Tibial nerve (tissue), 4 donors: Measurements from ENCODE around the gene DYDC1. TPM values are rescaled to one million over a fixed set of nuclear protein-coding genes. Genes with fewer than 3 reads are reported as not detected.

Experiments used
- DNase-seq, 2 donors: peaks; one replicate each; pipeline ENCODE4 v3.0.0-alpha.2; 2019; ENCODE audit warnings: low spot score in 2 of 2
- H3K27ac ChIP-seq, 4 donors: fragments of 200-600 bp; sonication (generic) in 3 of 4; one replicate each; pipeline ENCODE4 v1.5.1; 2017 to 2019; ENCODE audit warnings: mild to moderate bottlenecking in 1 of 4
- H3K27me3 ChIP-seq, 2 donors: fragments of 200-600 bp; sonication (generic) in 1 of 2; one replicate each; pipeline versions ENCODE4 v1.5.1 to v1.6.0; 2017 to 2019
- H3K36me3 ChIP-seq, 3 donors: fragments of 200-600 bp; sonication (generic); one replicate each; pipeline ENCODE4 v1.5.1; 2018 to 2019
- H3K4me1 ChIP-seq, 4 donors: fragments of 200-600 bp; sonication (generic) in 3 of 4; one replicate each; pipeline ENCODE4 v1.5.1; 2017 to 2019
- H3K4me3 ChIP-seq, 4 donors: fragments of 200-600 bp; sonication (generic) in 3 of 4; one replicate each; pipeline ENCODE4 v1.5.1; 2017 to 2019; ENCODE audit warnings: mild to moderate bottlenecking in 1 of 4, moderate library complexity in 1 of 4
- H3K9me3 ChIP-seq, 4 donors: fragments of 200-600 bp; sonication (generic) in 3 of 4; one replicate each; pipeline ENCODE4 v1.5.1; 2017 to 2019
- EP300 ChIP-seq, 2 donors: sonication (generic); formaldehyde crosslinking; IDR thresholded peaks; one replicate each; pipeline ENCODE4 v1.6.1; 2017; ENCODE audit warnings: antibody characterized with exemption in 2 of 2, mild to moderate bottlenecking in 1 of 2
- POLR2A ChIP-seq, 2 donors: fragments of 450-650 bp; IDR thresholded peaks; one replicate each; pipeline ENCODE4 v1.6.1; 2017; ENCODE audit warnings: antibody characterized with exemption in 2 of 2, mild to moderate bottlenecking in 2 of 2, moderate library complexity in 2 of 2
- WGBS, 2 donors: methylation state at CpG; one replicate each; pipeline ENCODE4 v1.1.5; 2018; 5-methylcytosine and 5-hydroxymethylcytosine counted together
- total RNA-seq, 4 donors: library from RNA; depleted of rRNA; stranded (reverse); fragments of >200 nt; gene quantifications; one replicate each; pipeline ENCODE4 v1.1.0, GENCODE V29; 2016
- TF ChIP-seq, protein P1 (sequence below), 5 experiments: fragments of 200-600 bp in 3 of 5; fragments of 450-650 bp in 2 of 5; sonication (generic) in 3 of 5; IDR thresholded peaks; one replicate each; pipeline ENCODE4 v1.5.1; 2016 to 2019; ENCODE audit warnings: antibody characterized with exemption in 5 of 5, mild to moderate bottlenecking in 3 of 5, moderate library complexity in 2 of 5

Gene DYDC1
- total RNA-seq, 4 donors from 2014 or later, result not detected

DNA sequence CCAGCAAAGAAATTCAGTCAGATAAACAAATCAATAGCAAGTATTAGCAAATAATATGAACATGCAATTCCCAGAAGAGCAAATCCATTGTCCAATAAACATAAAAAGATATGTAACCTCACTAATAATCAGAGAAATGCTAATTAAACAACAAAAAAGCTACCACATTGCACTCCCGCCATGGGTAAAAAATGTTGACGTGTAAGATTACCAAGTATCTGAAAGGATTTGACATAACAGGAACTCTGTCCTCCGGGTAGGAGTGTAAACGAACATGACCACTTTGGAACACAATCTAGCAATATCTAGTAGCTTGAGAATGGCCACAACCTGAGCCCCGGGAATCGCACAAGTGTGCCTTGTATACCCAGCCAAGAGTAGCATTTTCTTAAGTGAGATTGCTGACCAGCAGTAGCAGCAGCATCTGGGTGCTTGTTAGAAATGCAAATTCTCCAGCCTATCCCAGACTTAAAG, 31.6 kb downstream of the DYDC1 start:
- no peak for DNase-seq
- 77 to 81% methylated on average over 6 of the region's 6 CpGs for WGBS, 2 donors

DNA sequence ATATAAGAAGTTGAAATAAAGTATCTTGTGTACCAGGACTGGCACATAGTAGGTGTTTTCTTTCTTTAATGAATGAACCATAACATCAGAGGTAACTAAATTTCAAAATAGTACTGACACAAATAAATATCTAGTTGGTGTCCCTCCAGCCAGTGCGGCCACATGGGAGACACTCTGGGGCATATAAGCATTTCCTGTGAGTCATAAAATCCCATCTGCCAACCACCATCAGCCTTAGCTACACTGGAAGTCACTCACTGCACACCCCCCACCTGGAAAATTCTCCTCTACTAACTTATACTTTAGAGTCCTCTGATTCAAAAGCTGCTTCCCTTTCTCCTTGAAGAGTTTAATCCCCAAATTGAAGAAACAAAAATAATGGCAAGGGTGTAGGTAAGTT, 32.5 kb downstream of the DYDC1 start:
- H3K4me3 ChIP-seq, result no peak overlapping the region
- H3K27me3 ChIP-seq, result no peaks in the 10 kb centered on the region
- no peaks in the 10 kb centered on the region for H3K36me3 ChIP-seq
- H3K27ac ChIP-seq, result no peak overlapping the region
- no peaks in the 10 kb centered on the region for H3K9me3 ChIP-seq
- 35 to 50% methylated on average over 1 of the region's 1 CpG for WGBS, 2 donors
- TF ChIP-seq POLR2A (IDR thresholded peaks at IDR 0.05) (no peak), EP300 (IDR thresholded peaks at IDR 0.05) (no peak)
- TF ChIP-seq, protein P1, sequence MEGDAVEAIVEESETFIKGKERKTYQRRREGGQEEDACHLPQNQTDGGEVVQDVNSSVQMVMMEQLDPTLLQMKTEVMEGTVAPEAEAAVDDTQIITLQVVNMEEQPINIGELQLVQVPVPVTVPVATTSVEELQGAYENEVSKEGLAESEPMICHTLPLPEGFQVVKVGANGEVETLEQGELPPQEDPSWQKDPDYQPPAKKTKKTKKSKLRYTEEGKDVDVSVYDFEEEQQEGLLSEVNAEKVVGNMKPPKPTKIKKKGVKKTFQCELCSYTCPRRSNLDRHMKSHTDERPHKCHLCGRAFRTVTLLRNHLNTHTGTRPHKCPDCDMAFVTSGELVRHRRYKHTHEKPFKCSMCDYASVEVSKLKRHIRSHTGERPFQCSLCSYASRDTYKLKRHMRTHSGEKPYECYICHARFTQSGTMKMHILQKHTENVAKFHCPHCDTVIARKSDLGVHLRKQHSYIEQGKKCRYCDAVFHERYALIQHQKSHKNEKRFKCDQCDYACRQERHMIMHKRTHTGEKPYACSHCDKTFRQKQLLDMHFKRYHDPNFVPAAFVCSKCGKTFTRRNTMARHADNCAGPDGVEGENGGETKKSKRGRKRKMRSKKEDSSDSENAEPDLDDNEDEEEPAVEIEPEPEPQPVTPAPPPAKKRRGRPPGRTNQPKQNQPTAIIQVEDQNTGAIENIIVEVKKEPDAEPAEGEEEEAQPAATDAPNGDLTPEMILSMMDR (IDR thresholded peaks at IDR 0.05), result no peak
- DNase-seq, result no peak
- H3K4me1 ChIP-seq, result no peaks in the 10 kb centered on the region

More for the DNA sequence above, 31.6 kb downstream of the DYDC1 start:
- no peak overlapping the region for H3K27ac ChIP-seq
- H3K9me3 ChIP-seq, result no peaks in the 10 kb centered on the region
- H3K4me1 ChIP-seq, result no peaks in the 10 kb centered on the region
- no peaks in the 10 kb centered on the region for H3K36me3 ChIP-seq
- no peak overlapping the region for H3K4me3 ChIP-seq
- H3K27me3 ChIP-seq, result no peaks in the 10 kb centered on the region
- TF ChIP-seq, protein P1 (IDR thresholded peaks at IDR 0.05), result no peak
- TF ChIP-seq POLR2A (IDR thresholded peaks at IDR 0.05) (no peak), EP300 (IDR thresholded peaks at IDR 0.05) (no peak)

DNA sequence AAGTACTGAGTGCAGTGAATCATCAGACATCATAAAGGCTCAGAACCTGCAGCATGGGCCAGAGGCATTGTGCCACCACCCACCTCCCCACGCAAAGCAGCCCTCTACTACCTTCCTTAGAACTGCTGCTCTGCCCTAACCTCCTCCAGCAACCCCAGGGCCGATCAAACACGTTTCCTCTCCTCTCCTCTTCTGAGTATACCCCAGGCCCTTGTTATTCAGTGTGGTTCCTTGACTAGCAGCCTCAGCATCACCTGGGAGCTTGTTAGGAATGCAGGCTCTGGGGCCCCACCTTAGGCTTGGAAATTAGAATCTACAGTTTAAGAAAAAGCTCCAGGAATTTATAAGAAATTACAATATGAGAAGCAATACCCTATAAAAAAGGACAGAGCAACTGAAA, 33.2 kb downstream of the DYDC1 start:
- no peaks in the 10 kb centered on the region for H3K9me3 ChIP-seq
- no peaks in the 10 kb centered on the region for H3K27me3 ChIP-seq
- WGBS, 2 donors, result 53 to 56% methylated on average over 3 of the region's 3 CpGs
- H3K4me3 ChIP-seq, result no peak overlapping the region
- TF ChIP-seq EP300 (IDR thresholded peaks at IDR 0.05), result no peak
- H3K4me1 ChIP-seq, result no peaks in the 10 kb centered on the region
- no peak for DNase-seq
- no peaks in the 10 kb centered on the region for H3K36me3 ChIP-seq
- no peak overlapping the region for H3K27ac ChIP-seq

DNA sequence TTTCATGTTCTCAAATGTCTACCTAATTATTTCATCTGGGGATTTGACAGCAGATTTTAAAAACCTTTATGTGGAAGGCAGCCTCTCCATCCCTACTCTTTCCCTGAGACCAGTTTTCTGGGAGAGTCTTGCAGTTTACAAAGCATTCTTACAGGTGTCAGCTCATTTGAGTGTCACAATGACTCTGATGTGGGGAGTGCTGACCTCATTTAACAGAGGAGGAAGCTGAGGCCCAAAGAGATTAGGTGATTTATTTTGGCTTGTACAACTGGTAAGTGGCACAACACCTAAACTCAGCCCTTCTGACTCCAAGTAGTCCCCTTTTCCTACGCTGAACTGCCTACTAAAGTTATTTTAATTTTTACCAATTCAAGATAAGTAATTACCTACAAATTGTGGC, 33.8 kb downstream of the DYDC1 start:
- Histone ChIP-seq H3K27ac (no peak overlapping the region), H3K36me3 (no peaks in the 10 kb centered on the region), H3K9me3 (no peaks in the 10 kb centered on the region), H3K4me3 (no peak overlapping the region), H3K27me3 (no peaks in the 10 kb centered on the region), H3K4me1 (no peaks in the 10 kb centered on the region)
- TF ChIP-seq, protein P1 (IDR thresholded peaks at IDR 0.05), result no peak
- TF ChIP-seq EP300 (IDR thresholded peaks at IDR 0.05) (no peak), POLR2A (IDR thresholded peaks at IDR 0.05) (no peak)
- 59 to 92% methylated on average over 1 of the region's 1 CpG for WGBS, 2 donors
- DNase-seq, result no peak

DNA sequence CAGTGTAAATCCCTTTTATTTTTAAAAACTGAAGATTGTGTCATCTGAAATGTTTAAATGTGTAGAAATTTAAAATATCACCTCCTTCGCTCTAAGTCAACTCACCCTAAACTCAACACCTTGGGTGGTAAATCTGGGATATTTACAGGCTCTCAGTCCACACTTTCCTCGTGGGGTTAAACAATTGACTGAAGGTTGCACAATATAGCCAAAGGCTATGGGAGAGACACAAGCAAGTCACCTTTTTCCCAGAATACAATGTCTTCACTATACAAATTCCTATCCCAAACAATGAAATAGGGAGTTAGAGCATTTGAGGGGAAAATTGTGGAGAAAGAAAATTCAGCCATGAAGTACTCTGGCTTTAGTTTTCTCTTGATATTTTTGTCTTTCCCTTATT, 34.4 kb downstream of the DYDC1 start:
- 66 to 77% methylated on average over 2 of the region's 2 CpGs for WGBS, 2 donors
- Histone ChIP-seq H3K4me3 (no peak overlapping the region), H3K9me3 (no peaks in the 10 kb centered on the region), H3K27ac (no peak overlapping the region), H3K4me1 (no peaks in the 10 kb centered on the region), H3K36me3 (no peaks in the 10 kb centered on the region), H3K27me3 (no peaks in the 10 kb centered on the region)
- no peak for TF ChIP-seq POLR2A (IDR thresholded peaks at IDR 0.05)
- no peak for TF ChIP-seq EP300 (IDR thresholded peaks at IDR 0.05)
- TF ChIP-seq, protein P1 (IDR thresholded peaks at IDR 0.05), result no peak
- no peak for DNase-seq

DNA sequence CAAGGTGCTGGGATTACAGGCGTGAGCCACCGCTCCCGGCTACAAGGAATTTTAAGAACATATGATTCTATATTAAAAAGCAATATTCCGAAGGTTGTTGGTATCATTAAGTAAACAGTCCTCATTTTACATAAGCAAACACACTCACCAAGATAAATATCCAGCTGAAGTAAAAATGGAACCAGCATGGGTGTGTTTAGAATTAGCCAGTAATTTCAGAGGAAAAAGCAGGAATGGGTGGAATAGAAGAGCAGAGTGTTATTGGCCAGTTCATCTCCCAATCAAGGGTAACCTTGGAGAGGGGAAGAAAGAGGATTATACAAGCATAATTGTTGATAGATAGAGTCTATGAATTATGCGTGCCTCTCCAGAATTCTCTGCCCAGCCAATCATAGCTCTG, 35.4 kb downstream of the DYDC1 start:
- no peaks in the 10 kb centered on the region for H3K4me1 ChIP-seq
- H3K27me3 ChIP-seq, result no peaks in the 10 kb centered on the region
- H3K4me3 ChIP-seq, result no peak overlapping the region
- H3K36me3 ChIP-seq, result no peaks in the 10 kb centered on the region
- no peak overlapping the region for H3K27ac ChIP-seq
- 95 to 96% methylated on average over 5 of the region's 5 CpGs for WGBS, 2 donors
- TF ChIP-seq POLR2A (IDR thresholded peaks at IDR 0.05) (no peak), EP300 (IDR thresholded peaks at IDR 0.05) (no peak)
- TF ChIP-seq, protein P1 (IDR thresholded peaks at IDR 0.05), result no peak
- no peak for DNase-seq
- no peaks in the 10 kb centered on the region for H3K9me3 ChIP-seq
